Hypothalamus (tissue), 51 donors: Measurements from ENCODE around the gene SMIM44.
"Not testable (repeated sequence)": the region's sequence is repeated elsewhere in the genome, so short reads cannot be mapped to it uniquely, and the experiment has no call there.

Source experiments
- DNase-seq, 51 donors: peaks; one replicate each; lab custom pipeline; 2025; lab: John Stamatoyannopoulos, UW

The SMIM44 gene

DNA sequence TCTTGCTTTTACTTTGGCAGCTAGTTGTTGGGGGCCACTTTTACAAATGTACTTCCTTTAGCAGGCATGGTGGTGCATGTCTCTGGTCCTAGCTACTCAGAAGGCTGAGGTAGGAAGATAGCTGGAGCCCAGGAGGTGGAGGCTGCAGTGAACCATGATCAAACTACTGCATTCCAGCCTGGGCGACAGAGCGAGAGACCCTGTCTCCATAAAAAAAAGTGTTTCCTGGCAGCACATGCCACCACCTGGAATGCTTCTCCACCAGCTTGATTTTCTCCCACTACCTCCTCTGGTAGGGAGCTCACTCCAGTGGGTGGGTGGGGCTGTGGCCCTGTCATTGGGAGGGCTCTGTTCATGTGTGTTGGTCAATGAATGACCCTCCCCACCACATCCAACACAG, 35.4 kb upstream of the SMIM44 start:
- no peak for DNase-seq

GRCh38 chr19:3518255-3518654, 35.0 kb upstream of the SMIM44 start:
- DNase-seq, result no peak

- DNase-seq, result no peak
Measured at GRCh38 chr19:3517638-3518037, 34.4 kb upstream of the SMIM44 start.

GRCh38 chr19:3516675-3517207, 33.5 kb upstream of the SMIM44 start:
- DNase-seq, result peak in 11 of 51 donors; percentile 10 to 37 (median 23)

DNA sequence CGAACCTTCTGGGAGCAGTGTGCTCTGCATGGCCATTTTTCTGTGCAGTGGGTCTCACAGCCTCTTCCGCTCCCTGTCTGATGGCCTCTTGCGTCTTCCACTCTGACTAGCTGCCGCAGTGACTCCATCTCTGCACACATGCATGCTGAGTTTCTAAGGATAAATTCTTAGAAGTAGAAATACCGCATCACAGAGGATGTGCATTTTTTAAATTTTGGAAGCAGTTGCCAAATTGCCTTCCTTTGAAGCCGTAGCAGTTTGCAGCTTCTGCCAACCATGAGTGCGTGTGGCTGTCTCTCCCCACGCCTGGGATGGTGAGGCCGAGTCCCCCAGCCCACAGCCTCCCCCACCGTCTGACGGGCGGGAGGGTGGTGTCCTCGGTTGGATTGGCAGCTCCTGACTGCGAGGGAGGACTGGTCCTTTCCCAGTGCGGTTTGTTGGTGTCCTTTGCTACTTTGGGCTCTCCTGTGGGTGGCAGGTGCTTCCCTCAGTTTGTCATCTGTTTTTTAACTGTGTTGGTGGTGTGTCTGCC, 32.7 kb upstream of the SMIM44 start:
- peak in 1 of 51 donors; percentile 41 for DNase-seq

GRCh38 chr19:3514930-3515329, 31.7 kb upstream of the SMIM44 start:
- DNase-seq, result no peak

GRCh38 chr19:3513229-3514140, 30.2 kb upstream of the SMIM44 start:
- peak in 4 of 51 donors; percentile 12 to 41 (median 18) for DNase-seq

- DNase-seq, result peak in 10 of 51 donors; percentile 10 to 46 (median 20)
Measured at GRCh38 chr19:3512562-3513228, 29.5 kb upstream of the SMIM44 start.

GRCh38 chr19:3511506-3512251, 28.4 kb upstream of the SMIM44 start:
- no peak for DNase-seq

- DNase-seq, result no peak
Measured at GRCh38 chr19:3510727-3511126, 27.5 kb upstream of the SMIM44 start.

DNA sequence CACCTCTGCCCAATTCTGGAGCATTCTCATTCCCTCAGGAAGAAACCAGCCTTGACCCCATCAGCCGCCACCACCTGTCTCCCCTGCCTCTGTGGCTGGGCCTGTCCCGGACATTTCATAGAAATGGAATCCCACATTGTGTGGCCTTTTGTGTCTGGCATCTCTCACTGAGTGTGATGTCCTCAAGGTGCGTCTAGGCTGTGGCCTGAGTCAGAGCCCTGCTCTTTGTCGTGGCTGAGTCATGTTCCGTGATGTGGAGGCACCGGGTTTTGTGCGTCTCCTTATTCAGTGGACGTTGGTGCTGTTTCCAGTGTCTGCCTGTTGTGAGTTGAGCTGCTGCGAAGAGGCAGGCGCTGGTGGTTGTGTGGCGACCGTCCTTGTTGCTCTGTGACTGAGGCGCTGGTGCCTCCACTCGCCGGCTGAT, 26.3 kb upstream of the SMIM44 start:
- peak in 2 of 51 donors; percentile 6 to 58 for DNase-seq

DNA sequence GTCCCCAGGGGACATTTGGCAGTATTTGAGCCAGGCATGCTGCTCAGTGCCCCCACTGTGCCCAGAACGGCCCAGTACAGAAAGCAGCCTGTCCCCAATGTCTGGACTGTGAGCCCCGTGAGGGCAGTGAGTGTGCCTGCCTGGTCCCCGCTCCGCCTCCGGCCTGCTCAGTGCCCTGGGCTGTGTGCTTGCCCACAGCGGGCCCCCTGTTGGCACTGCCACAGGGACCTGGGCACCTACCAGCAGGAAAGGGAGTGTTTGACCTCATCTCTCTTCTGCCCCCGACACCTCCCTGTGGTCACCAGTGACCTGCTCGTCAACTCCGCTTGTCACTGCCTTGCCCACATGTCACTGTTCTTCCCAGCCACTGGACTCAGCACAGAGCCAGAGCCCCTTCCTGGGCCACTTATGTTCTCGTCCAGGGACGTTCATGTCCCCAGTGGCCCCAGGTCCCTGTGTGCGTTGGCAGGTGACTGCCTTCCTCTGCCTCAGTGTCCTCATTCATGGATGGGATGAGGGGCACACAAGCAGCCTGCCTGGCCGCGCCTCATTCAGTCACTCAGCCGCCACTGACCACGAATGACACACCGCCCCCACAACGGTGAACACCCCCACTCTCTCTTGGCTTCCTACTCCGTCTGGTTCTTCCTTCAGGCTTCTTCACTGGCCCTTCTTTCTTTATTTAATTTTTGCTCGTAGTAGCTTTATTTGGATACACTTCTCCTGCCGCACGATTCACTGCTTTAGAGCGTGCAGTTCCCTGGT, 25.7 kb upstream of the SMIM44 start:
- peak in 1 of 51 donors; percentile 26 for DNase-seq

DNA sequence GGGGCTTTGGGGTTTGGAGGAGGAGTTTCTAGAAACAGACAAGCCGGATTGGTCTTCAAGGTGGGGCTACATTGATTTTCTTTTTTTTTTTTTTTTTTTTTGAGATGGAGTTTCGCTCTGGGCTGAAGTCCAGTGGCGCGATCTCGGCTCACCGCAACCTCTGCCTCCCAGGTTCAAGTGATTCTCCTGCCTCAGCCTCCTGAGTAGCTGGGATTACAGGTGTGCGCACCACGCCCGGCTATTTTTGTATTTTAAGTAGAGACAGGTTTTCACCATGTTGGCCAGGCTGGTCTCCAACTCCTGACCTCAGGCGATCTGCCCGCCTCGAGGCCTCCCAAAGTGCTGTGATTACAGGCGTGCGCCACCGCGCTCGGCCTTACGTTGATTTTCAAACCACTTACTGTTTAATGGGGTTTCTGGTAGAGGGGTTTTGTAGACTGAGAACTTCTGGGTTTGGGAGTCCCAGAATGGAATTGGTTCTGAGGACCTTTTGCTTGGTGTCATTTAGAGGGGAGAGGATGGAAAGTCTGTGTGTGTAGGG, 24.9 kb upstream of the SMIM44 start:
- DNase-seq, result not testable (repeated sequence)

- DNase-seq, result peak in 7 of 51 donors; percentile 3 to 45 (median 32)
Measured at GRCh38 chr19:3507371-3508120, 24.3 kb upstream of the SMIM44 start.

DNA sequence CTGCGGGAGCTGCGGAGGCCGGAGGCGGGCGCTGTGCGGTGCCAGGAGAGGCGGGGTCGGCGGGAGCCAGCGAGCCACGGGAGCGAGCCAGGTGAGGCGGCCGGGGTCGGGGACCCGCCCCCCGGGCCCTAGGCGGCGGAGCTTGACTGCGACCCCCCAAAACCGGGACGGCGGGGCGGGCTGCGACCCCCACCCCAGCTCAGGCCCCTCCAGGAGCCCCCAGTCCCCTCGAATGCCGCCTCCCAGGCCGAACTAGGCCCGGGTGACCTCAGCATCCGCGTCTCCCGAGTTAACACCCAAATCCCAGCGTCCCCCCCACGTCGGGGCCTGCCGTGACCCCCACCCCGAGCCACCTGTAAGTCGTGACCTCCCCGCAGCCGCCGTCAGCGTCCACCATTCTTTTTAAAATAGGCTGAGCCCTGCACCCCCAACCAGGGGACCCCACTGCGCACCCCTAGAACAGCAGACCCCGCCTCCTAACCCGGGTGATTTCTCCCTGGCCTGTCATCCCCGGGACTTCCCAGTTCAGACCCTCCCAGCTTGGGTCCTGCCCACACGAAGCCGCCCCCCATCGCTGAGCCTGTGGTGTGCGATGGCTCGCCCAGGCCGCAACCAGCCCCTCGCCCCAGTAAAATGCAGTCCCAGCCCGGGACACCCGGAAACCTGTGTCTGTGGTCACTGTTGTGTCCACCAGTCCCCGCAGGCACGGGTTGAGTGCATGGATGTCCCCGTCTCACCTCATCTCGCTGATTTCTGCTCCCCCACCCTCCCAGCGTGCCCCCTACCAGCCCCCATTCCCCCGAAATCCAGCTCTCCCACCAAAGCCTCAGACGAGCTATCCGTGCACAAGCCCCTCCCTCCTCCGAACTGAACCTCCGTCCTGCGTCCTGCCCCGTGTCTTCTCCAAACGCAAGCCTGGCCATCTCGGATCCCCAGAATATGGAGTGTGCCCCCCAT, 23.4 kb upstream of the SMIM44 start:
- peak in 9 of 51 donors; percentile 9 to 57 (median 41) for DNase-seq

GRCh38 chr19:3505598-3506383, 22.6 kb upstream of the SMIM44 start, which contains the start of gene FZR1:
Gene FZR1, plus strand, starts transcription at chr19:3506311. Its CDS starts 16,679 bp downstream, at chr19:3522990.
- DNase-seq, result peak; percentile 55 to 99 (median 98)
